GM12878 (cell line): Measurements from ENCODE around the gene PLEKHM3. TPM values are rescaled to one million over a fixed set of nuclear protein-coding genes. Genes with fewer than 3 reads are reported as not detected.

Source experiments
- ATAC-seq: fragments of 200-7000 bp; cut with Tn5 transposase; 3 replicates; pipeline ENCODE4 v1.9.1; 2020; ENCODE audit warnings: mild to moderate bottlenecking, moderate library complexity
- BruUV-seq: library from RNA; stranded (reverse); fragments of 400-500 nt; replicated peaks from 2 replicates; lab custom pipeline; 2021; lab: Mats Ljungman, UMichigan
- CTCF ChIA-PET: fragments of 300-600 bp; sonication (Branson Sonifier 250); formaldehyde crosslinking; extraction: SDS; loops from one replicate; lab custom pipeline; 2021; ENCODE audit warnings: inconsistent platforms; lab: Yijun Ruan, JAX
- POLR2A ChIA-PET: fragments of 350-600 bp; formaldehyde crosslinking; extraction: SDS; loops from one replicate; lab custom pipeline; 2021; ENCODE audit warnings: inconsistent platforms; lab: Charles Lee
- RAD21 ChIA-PET: fragments of 300-600 bp; sonication (Branson Sonifier 250); formaldehyde crosslinking; loops from one replicate; lab custom pipeline; 2023; ENCODE audit warnings: antibody characterized with exemption; ENCODE audit not compliant: unreplicated experiment; lab: Charles Lee
- SMC1A ChIA-PET: fragments of 300-600 bp; sonication (Branson Sonifier 250); formaldehyde crosslinking; loops from one replicate; lab custom pipeline; 2023; ENCODE audit not compliant: unreplicated experiment, uncharacterized antibody; lab: Charles Lee
- DNase-seq: peaks from one replicate; pipeline ENCODE4 v3.0.0-alpha.2; 2011; ENCODE audit warnings: low read depth, low spot score
- FAIRE-seq: peaks from 3 replicates; lab custom pipeline; 2011; peaks lifted over from hg19 to GRCh38; lab: Jason Lieb, UNC
- H2AFZ ChIP-seq: 2 replicates; pipeline ENCODE4 v1.6.0; 2011; ENCODE audit warnings: low read depth, low read length, control low read depth; ENCODE audit not compliant: control insufficient read depth
- H3K27ac ChIP-seq: 2 replicates; pipeline ENCODE4 v1.5.1; 2011; ENCODE audit warnings: control low read depth; ENCODE audit not compliant: control insufficient read depth, insufficient read depth
- H3K27me3 ChIP-seq, 2 experiments: replicated peaks in 1 of 2; 2 replicates each; pipeline versions ENCODE4 v1.6.0 to v1.6.1; 2011; ENCODE audit warnings: low read length in 1 of 2; ENCODE audit not compliant: control insufficient read depth in 2 of 2, insufficient read depth in 2 of 2
- H3K36me3 ChIP-seq, 2 experiments: 2 replicates each; pipeline ENCODE4 v1.5.1; 2011; ENCODE audit warnings: low read length in 1 of 2; ENCODE audit not compliant: control insufficient read depth in 2 of 2, insufficient read depth in 2 of 2
- H3K4me1 ChIP-seq: 2 replicates; pipeline ENCODE4 v1.6.1; 2011; ENCODE audit warnings: mild to moderate bottlenecking, low read length, moderate library complexity, mixed read lengths; ENCODE audit not compliant: control insufficient read depth, insufficient read depth
- H3K4me2 ChIP-seq: 2 replicates; pipeline ENCODE4 v1.6.0; 2011; ENCODE audit warnings: control low read depth; ENCODE audit not compliant: control insufficient read depth, insufficient read depth
- H3K4me3 ChIP-seq: fragments of 200-600 bp; sonication (generic); 2 replicates; pipeline ENCODE4 v1.5.1; 2016
- H3K79me2 ChIP-seq: 2 replicates; pipeline ENCODE4 v1.6.0; 2011; ENCODE audit warnings: low read length; ENCODE audit not compliant: control insufficient read depth, insufficient read depth
- H3K9ac ChIP-seq: 2 replicates; pipeline ENCODE4 v1.8.0; 2011; ENCODE audit warnings: low read length, control low read depth, mixed read lengths; ENCODE audit not compliant: control insufficient read depth, insufficient read depth
- H3K9me3 ChIP-seq: replicated peaks from 3 replicates; pipeline ENCODE4 v1.5.1; 2011; ENCODE audit warnings: mild to moderate bottlenecking, low read length; ENCODE audit not compliant: control insufficient read depth, insufficient read depth
- H4K20me1 ChIP-seq: 2 replicates; pipeline ENCODE4 v1.6.0; 2011; ENCODE audit not compliant: control insufficient read depth, insufficient read depth
- BRCA1 ChIP-seq: IDR thresholded peaks from 2 replicates; pipeline ENCODE4 v1.6.1; 2011; ENCODE audit warnings: low read depth, low read length, improper control_type of control experiment
- CBFB ChIP-seq: IDR thresholded peaks from 2 replicates; pipeline ENCODE4 v1.6.1; 2016; ENCODE audit warnings: antibody characterized with exemption, low read depth
- E4F1 ChIP-seq: fragments of 450-650 bp; IDR thresholded peaks from 2 replicates; pipeline ENCODE4 v1.6.1; 2018; ENCODE audit warnings: borderline replicate concordance, mild to moderate bottlenecking; ENCODE audit not compliant: partially characterized antibody
- FOXK2 ChIP-seq: fragments of 450-650 bp; IDR thresholded peaks from 2 replicates; pipeline ENCODE4 v1.6.1; 2017; ENCODE audit warnings: mild to moderate bottlenecking, moderate library complexity
- IKZF2 ChIP-seq, 2 experiments: fragments of 450-650 bp; IDR thresholded peaks; 2 replicates each; pipeline ENCODE4 v1.6.1; 2017; ENCODE audit warnings: mild to moderate bottlenecking in 2 of 2, moderate library complexity in 2 of 2
- IRF3 ChIP-seq: fragments of 450-650 bp; IDR thresholded peaks from 2 replicates; pipeline ENCODE4 v1.6.1; 2014; ENCODE audit warnings: mild to moderate bottlenecking
- MTA2 ChIP-seq: fragments of 450-650 bp; IDR thresholded peaks from 2 replicates; pipeline ENCODE4 v1.6.1; 2016; ENCODE audit warnings: low read depth, mild to moderate bottlenecking, moderate library complexity
- MYB ChIP-seq: fragments of 150-350 bp; IDR thresholded peaks from 2 replicates; pipeline ENCODE4 v1.6.1; 2014; ENCODE audit warnings: mild to moderate bottlenecking, low read depth, low read length, borderline replicate concordance
- PML ChIP-seq: IDR thresholded peaks from 2 replicates; pipeline ENCODE4 v1.6.1; 2012; ENCODE audit warnings: low read length, inconsistent platforms
- SIX5 ChIP-seq: IDR thresholded peaks from 2 replicates; pipeline ENCODE4 v1.6.1; 2011; ENCODE audit warnings: mild to moderate bottlenecking, low read depth, low read length, moderate library complexity; ENCODE audit not compliant: severe bottlenecking
- ZBTB33 ChIP-seq: fragments of 450-650 bp; IDR thresholded peaks from 2 replicates; pipeline ENCODE4 v1.6.1; 2017; ENCODE audit warnings: mild to moderate bottlenecking
- ZBTB40 ChIP-seq: fragments of 450-650 bp; IDR thresholded peaks from 2 replicates; pipeline ENCODE4 v1.6.1; 2016; ENCODE audit warnings: mild to moderate bottlenecking, moderate library complexity, borderline replicate concordance
- WGBS: methylation state at CpG from one replicate; pipeline ENCODE4 v1.1.6; 2016; ENCODE audit warnings: low lambda C conversion rate; ENCODE audit not compliant: insufficient replicate concordance, insufficient coverage; ENCODE audit errors: missing lambda C conversion rate; 5-methylcytosine and 5-hydroxymethylcytosine counted together
- in situ Hi-C: fragments of 300-500 bp; cut with MboI; formaldehyde crosslinking; loops from 9 replicates; pipeline ENCODE4 v1.14.3; 2018; ENCODE audit warnings: mixed read lengths
- intact Hi-C: fragments of 100-400 bp; cut with micrococcal nuclease; formaldehyde crosslinking; loops from one replicate; pipeline ENCODE4 v1.14.2; 2022; ENCODE audit not compliant: unreplicated experiment
- polyA plus RNA-seq, 11 experiments: library from polyadenylated mRNA; depleted of rRNA in 4 of 11; unstranded in 6 of 11; stranded (reverse) in 5 of 11; fragments of >200 nt; fragmentation: Nextera tagmentation in 4 of 11; fragmentation: Illumina TruSeq in 1 of 11; extraction: Ambion mirVana in 4 of 11; extraction: Trizol in 1 of 11; gene quantifications; 1 replicate in 1 of 11; 2 replicates in 10 of 11; pipeline versions ENCODE4 v1.2.1 to v1.2.3, GENCODE V29; 2011 to 2016; ENCODE audit warnings: inconsistent platforms in 2 of 11, missing spikeins in 2 of 11, low read depth in 1 of 11
- total RNA-seq, 4 experiments: library from RNA; depleted of rRNA in 3 of 4; stranded (reverse); fragments of >200 nt in 3 of 4; fragmentation: Illumina TruSeq in 1 of 4; extraction: Trizol in 1 of 4; gene quantifications; 2 replicates each; pipeline versions ENCODE4 v1.2.1 to v1.2.3, GENCODE V29; 2013 to 2021

The PLEKHM3 gene
- total and polyA plus RNA-seq, 10 of the 15 experiments (the other 5 are each of a cell fraction or from before 2014, with no cell fraction given), result 1.4 to 5.6 (median 3.0) TPM

GRCh38 chr2:207967121-207967520 lies 58.2 kb downstream of the PLEKHM3 start (continued):
- TF ChIP-seq MYB, result no peak
- TF ChIP-seq PML, result no peak
- TF ChIP-seq SIX5, result no peak
- no peak for TF ChIP-seq FOXK2

GRCh38 chr2:207960911-207961310 lies 64.4 kb downstream of the PLEKHM3 start:
- SMC1A ChIA-PET, result no interaction called here
- no peak for TF ChIP-seq ZBTB33
- TF ChIP-seq IKZF2 (IDR thresholded peaks at IDR 0.05), result no peak
- no peak for TF ChIP-seq IRF3
- TF ChIP-seq E4F1, result no peak
- no peak for TF ChIP-seq ZBTB40
- no peak for TF ChIP-seq BRCA1
- TF ChIP-seq MTA2, result no peak
- no peak for TF ChIP-seq CBFB

More at GRCh38 chr2:207960911-207961310, 64.4 kb downstream of the PLEKHM3 start:
- H4K20me1 ChIP-seq, result no peaks in the 10 kb centered on the region
- ChIA-PET POLR2A (interaction anchor here (0.5 kb wide), 1 partner anchor 55 kb away, joined by 3 read pairs; no protein-coding TSS in a partner anchor), CTCF (interaction anchor here (1.6 kb wide), 1 partner anchor 11 kb away, joined by 6 read pairs; no protein-coding TSS in a partner anchor), RAD21 (no interaction called here)
- ATAC-seq, result no peak
- no peak overlapping the region for H3K9ac ChIP-seq
- no peak overlapping the region for H3K4me3 ChIP-seq
- H2AFZ ChIP-seq, result no peak overlapping the region
- intact Hi-C loops, result no loop called here
- H3K79me2 ChIP-seq, result no peaks in the 10 kb centered on the region
- in situ Hi-C loops, result no loop called here
- no peaks in the 10 kb centered on the region for H3K36me3 ChIP-seq
- no peak overlapping the region for H3K27ac ChIP-seq
- no peaks in the 10 kb centered on the region for H3K27me3 ChIP-seq
- H3K4me1 ChIP-seq, result no peaks in the 10 kb centered on the region
- 92% methylated on average over 1 of the region's 1 CpG for WGBS
- no TSS peak for BruUV-seq
- H3K4me2 ChIP-seq, result no peak overlapping the region
- DNase-seq, result no peak
- FAIRE-seq, result no peak
- H3K9me3 ChIP-seq, result no peaks in the 10 kb centered on the region; the same call in 2 of the 3 replicates
